SU-DHL-6 (cell line): Measurements from ENCODE around the gene CCDC126.

Source experiments
- H2AFZ ChIP-seq: fragments of 200-600 bp; sonication (generic); 2 replicates; pipeline ENCODE4 v1.6.1; 2014; ENCODE audit warnings: low read depth, mild to moderate bottlenecking, moderate library complexity, mixed read lengths, antibody characterized with exemption, low read length; ENCODE audit not compliant: severe bottlenecking
- H3F3A ChIP-seq: fragments of 200-600 bp; shearing (Covaris generic); 2 replicates; pipeline ENCODE4 v1.6.0; 2016; ENCODE audit warnings: antibody characterized with exemption, mild to moderate bottlenecking; ENCODE audit not compliant: insufficient read depth
- H3K27ac ChIP-seq: fragments of 200-600 bp; sonication (generic); 2 replicates; pipeline ENCODE4 v1.5.1; 2016; ENCODE audit warnings: low read depth, mild to moderate bottlenecking, low read length, moderate library complexity, mixed read lengths
- H3K27me3 ChIP-seq: fragments of 200-600 bp; sonication (generic), shearing (Covaris generic); 2 replicates; pipeline ENCODE4 v1.6.0; 2014; ENCODE audit warnings: mild to moderate bottlenecking, low read length
- H3K36me3 ChIP-seq: fragments of 200-600 bp; sonication (generic); 2 replicates; pipeline ENCODE4 v1.6.1; 2014; ENCODE audit warnings: mild to moderate bottlenecking, low read length, mixed read lengths
- H3K4me2 ChIP-seq: fragments of 300-600, 200-600 bp; shearing (Covaris generic), sonication (generic); 2 replicates; pipeline ENCODE4 v1.6.0; 2014; ENCODE audit warnings: low read length, low read depth, mild to moderate bottlenecking; ENCODE audit not compliant: poor library complexity, severe bottlenecking
- H3K4me3 ChIP-seq: fragments of 200-600 bp; sonication (generic); 2 replicates; pipeline ENCODE4 v1.5.1; 2014; ENCODE audit warnings: antibody characterized with exemption, low read length, mild to moderate bottlenecking, mixed read lengths; ENCODE audit not compliant: insufficient read depth, poor library complexity, severe bottlenecking
- H3K79me2 ChIP-seq: fragments of 200-600 bp; sonication (generic); 2 replicates; pipeline ENCODE4 v1.6.1; 2014; ENCODE audit warnings: mild to moderate bottlenecking, low read length, moderate library complexity; ENCODE audit not compliant: insufficient read depth
- H3K9ac ChIP-seq: fragments of 200-600 bp; sonication (generic); 2 replicates; pipeline ENCODE4 v1.7.0; 2014; ENCODE audit warnings: mild to moderate bottlenecking, low read length
- H3K9me2 ChIP-seq: fragments of 200-600 bp; sonication (generic); replicated peaks from 2 replicates; pipeline ENCODE4 v1.6.1; 2014; ENCODE audit warnings: low read length; ENCODE audit not compliant: insufficient read depth
- H3K9me3 ChIP-seq: fragments of 200-600 bp; sonication (generic); 2 replicates; pipeline ENCODE4 v1.6.1; 2014; ENCODE audit warnings: low read length, mixed read lengths; ENCODE audit not compliant: insufficient read depth
- H4K20me1 ChIP-seq: fragments of 200-600 bp; sonication (generic); 2 replicates; pipeline ENCODE4 v1.6.1; 2014; ENCODE audit warnings: low read depth, mild to moderate bottlenecking, antibody characterized with exemption, low read length, moderate library complexity, mixed read lengths
- EZH2phosphoT487 ChIP-seq: fragments of 200-600 bp; sonication (generic), shearing (Covaris generic); conservative IDR thresholded peaks from 2 replicates; pipeline ENCODE4 v1.6.1; 2018; ENCODE audit warnings: mild to moderate bottlenecking, antibody characterized with exemption, low read length, moderate library complexity, mixed read lengths
- TF ChIP-seq, protein P1 (sequence below): fragments of 200-600 bp; sonication (generic); IDR thresholded peaks from one replicate; pipeline ENCODE4 v1.5.1; 2017; ENCODE audit warnings: antibody characterized with exemption, mild to moderate bottlenecking, low read length, moderate library complexity; ENCODE audit not compliant: insufficient read depth, poor library complexity, severe bottlenecking

CCDC126 gene, protein sequence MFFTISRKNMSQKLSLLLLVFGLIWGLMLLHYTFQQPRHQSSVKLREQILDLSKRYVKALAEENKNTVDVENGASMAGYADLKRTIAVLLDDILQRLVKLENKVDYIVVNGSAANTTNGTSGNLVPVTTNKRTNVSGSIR

DNA sequence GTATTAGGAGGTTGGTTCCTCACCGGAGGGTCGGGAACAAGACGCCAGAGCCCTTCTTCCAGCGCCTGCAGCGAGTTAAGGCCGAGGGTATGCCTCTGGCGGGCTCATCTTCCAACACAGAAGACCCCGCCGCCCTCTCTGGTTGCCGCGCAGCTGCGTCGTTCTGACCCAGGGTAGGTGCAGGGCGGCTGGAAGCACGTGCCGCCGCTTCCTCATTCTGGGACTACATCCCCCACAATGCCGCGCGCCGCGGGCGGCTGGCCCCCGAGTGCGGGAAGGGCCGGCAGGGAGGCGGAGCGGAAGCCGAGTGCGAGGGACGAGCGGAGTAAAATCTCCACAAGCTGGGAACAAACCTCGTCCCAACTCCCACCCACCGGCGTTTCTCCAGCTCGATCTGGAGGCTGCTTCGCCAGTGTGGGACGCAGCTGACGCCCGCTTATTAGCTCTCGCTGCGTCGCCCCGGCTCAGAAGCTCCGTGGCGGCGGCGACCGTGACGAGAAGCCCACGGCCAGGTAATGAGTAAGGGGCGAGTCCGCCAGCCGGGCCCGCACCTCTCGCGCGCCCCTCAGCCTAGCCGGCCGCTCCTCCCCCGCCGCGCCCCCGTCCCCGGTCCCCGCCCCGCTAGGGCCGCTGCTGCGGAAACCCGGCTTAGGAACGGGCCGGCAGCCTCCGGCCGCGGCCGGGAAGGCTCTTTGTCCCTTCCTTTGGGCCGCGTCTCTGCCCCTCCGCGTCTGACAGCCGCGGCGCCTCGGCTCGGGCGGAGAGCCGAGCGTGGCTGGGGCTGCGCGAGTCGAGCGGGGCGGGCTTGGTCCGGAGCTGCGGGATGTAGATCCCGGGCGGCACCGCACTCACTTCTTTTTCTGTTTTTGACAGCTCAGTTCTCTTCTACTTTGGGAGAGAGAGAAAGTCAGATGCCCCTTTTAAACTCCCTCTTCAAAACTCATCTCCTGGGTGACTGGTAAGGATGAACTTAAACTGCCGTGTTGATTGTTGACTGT is at the start of gene CCDC126:
CCDC126 (plus strand) TSS at position 289 of the 998 bp plus-strand sequence. CDS start 13,934 bp downstream, outside the sequence.
- H3K27ac ChIP-seq: no peak within 1 kb of the TSS
- H3F3A ChIP-seq: peaks cover 5% of the 10 kb centered on the region; the same call in 1 of the 2 replicates
- no peaks in the 10 kb centered on the region for H3K9me2 ChIP-seq
- peak within 1 kb of the TSS; percentile 67 for H3K9ac ChIP-seq
- TF ChIP-seq, protein P1, sequence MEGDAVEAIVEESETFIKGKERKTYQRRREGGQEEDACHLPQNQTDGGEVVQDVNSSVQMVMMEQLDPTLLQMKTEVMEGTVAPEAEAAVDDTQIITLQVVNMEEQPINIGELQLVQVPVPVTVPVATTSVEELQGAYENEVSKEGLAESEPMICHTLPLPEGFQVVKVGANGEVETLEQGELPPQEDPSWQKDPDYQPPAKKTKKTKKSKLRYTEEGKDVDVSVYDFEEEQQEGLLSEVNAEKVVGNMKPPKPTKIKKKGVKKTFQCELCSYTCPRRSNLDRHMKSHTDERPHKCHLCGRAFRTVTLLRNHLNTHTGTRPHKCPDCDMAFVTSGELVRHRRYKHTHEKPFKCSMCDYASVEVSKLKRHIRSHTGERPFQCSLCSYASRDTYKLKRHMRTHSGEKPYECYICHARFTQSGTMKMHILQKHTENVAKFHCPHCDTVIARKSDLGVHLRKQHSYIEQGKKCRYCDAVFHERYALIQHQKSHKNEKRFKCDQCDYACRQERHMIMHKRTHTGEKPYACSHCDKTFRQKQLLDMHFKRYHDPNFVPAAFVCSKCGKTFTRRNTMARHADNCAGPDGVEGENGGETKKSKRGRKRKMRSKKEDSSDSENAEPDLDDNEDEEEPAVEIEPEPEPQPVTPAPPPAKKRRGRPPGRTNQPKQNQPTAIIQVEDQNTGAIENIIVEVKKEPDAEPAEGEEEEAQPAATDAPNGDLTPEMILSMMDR: no peak
- TF ChIP-seq EZH2phosphoT487: no peak
- peak within 1 kb of the TSS; percentile 95 for H2AFZ ChIP-seq
- H3K4me2 ChIP-seq: peak within 1 kb of the TSS; percentile 61
- H3K27me3 ChIP-seq: no peaks in the 10 kb centered on the region
- peak within 1 kb of the TSS; percentile 68 for H3K4me3 ChIP-seq
- no peaks in the 10 kb centered on the region for H3K9me3 ChIP-seq
- H4K20me1 ChIP-seq: no peaks in the 10 kb centered on the region
- no peaks in the 10 kb centered on the region for H3K79me2 ChIP-seq
- no peaks in the 10 kb centered on the region for H3K36me3 ChIP-seq

DNA sequence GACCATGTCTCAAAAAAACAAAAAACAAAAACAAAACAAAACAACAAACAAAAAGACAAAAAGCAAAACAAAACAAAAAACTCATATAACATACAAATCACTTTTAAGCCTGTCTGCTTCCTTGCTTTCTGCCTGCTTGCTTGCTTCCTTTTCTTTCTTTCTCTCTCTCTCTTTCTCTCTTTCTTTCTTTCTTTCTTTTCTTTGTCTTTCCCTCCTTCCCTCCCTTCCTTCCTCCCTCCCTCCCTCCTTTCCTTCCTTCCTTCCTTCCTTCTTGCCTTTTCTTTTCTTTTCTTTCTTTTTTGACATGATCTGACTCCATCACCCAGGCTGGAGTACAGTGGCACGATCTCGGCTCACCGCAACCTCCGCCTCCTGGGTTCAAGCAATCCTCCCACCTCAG is 49.5 kb upstream of the CCDC126 start:
- Histone ChIP-seq H3K9me2 (no peaks in the 10 kb centered on the region), H3K9me3 (no peaks in the 10 kb centered on the region), H3K27ac (no peak overlapping the region), H3K4me3 (no peak overlapping the region), H3K9ac (no peak overlapping the region), H3F3A (peaks cover 10% of the 10 kb centered on the region; the same call in 1 of the 2 replicates), H4K20me1 (no peaks in the 10 kb centered on the region), H2AFZ (no peak overlapping the region), H3K36me3 (no peaks in the 10 kb centered on the region), H3K79me2 (no peaks in the 10 kb centered on the region), H3K27me3 (0 out of 2 replicates have a peak, but pooled peaks cover 3% of the 10 kb centered on the region), H3K4me2 (no peak overlapping the region)
- no peak for TF ChIP-seq EZH2phosphoT487
- TF ChIP-seq, protein P1: no peak

DNA sequence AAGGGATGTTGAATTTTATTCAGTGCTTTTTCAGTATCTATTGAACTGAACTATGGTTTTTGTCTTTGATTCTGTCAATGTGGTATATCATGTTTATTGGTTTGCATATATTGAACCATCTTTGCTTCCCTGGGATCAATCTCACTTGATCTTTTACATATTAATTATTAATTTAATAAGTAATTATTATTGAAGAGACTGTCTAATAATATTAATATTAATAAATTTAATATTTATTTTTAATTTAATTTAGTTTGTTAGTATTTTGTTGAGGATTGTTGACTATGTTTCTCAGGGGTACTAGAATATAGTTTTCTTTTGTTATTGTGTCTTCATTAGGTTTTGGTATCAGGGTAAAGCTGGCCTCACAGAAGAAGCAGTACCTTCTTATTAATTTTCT is 38.9 kb upstream of the CCDC126 start:
- Histone ChIP-seq H3K9me3 (no peaks in the 10 kb centered on the region), H3K79me2 (no peaks in the 10 kb centered on the region), H3K9me2 (no peaks in the 10 kb centered on the region), H3K9ac (no peak overlapping the region), H4K20me1 (no peaks in the 10 kb centered on the region), H3K27me3 (no peaks in the 10 kb centered on the region), H3K4me2 (no peak overlapping the region), H2AFZ (no peak overlapping the region), H3F3A (no peaks in the 10 kb centered on the region), H3K4me3 (no peak overlapping the region), H3K36me3 (no peaks in the 10 kb centered on the region), H3K27ac (no peak overlapping the region)
- TF ChIP-seq, protein P1: no peak
- no peak for TF ChIP-seq EZH2phosphoT487
